ENCODE data around the gene IQSEC3.
"Not testable (repeated sequence)": the region's sequence is repeated elsewhere in the genome, so short reads cannot be mapped to it uniquely, and the experiment has no call there.

IQSEC3 gene

DNA sequence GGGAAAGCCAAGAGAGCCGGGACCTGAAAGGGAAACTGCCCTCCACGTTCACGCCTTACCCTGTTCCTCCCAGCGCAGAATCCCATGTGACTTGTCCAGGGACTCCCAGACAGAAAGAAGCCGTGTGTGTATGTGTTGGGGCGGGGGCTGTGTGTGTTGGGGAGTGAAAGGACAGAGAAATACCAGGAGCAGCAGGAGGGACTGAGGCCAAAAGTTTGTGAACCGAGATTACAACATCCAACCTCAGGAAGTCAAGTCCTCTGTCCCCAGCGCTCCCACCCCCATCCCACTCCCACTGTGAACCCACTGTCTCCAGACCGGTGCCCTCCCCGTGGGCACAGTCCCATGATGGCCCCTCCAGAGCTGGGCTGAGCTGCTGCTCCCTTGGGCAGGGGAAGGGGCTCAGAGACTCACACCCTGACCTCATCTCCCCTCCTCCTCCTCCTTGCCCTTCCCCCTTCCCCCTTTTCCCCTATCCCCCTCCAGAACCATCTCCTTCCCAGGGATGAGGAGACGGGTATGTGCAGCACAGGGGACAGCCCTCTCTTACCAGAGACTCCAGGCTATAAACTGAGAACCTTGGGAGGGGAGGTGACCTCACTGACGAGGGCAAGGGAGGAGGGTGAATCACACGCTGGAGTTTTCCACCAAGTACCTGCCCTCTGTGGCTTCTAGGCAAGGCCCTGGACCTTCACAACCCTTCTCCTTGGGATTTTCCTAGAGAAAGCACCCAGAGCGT lies 147.6 kb downstream of the IQSEC3 start, which contains the start of gene SLC6A12:
Gene SLC6A12 (minus strand): TSS at position 155 of the 739 bp plus-strand sequence. CDS start 4,171 bp downstream, outside the sequence.
- TF ChIP-seq CTCF (IDR thresholded peaks at IDR 0.05; ENCODE audit: extremely low read depth, insufficient read depth, missing control alignments), result no peak
- no peak for DNase-seq (ENCODE audit: low spot score)
- in situ Hi-C loops (cut with MboI; ENCODE audit: low pct_unique_long_range_greater_than_20kb, low sequenced_read_pairs, unreplicated experiment), result no loop called here

GRCh38 chr12:215116-215515 lies 148.5 kb downstream of the IQSEC3 start:
- TF ChIP-seq CTCF (IDR thresholded peaks at IDR 0.05; ENCODE audit: extremely low read depth, insufficient read depth, missing control alignments), result no peak
- no peak for DNase-seq (ENCODE audit: low spot score)
- in situ Hi-C loops (cut with MboI; ENCODE audit: low pct_unique_long_range_greater_than_20kb, low sequenced_read_pairs, unreplicated experiment), result no loop called here

DNA sequence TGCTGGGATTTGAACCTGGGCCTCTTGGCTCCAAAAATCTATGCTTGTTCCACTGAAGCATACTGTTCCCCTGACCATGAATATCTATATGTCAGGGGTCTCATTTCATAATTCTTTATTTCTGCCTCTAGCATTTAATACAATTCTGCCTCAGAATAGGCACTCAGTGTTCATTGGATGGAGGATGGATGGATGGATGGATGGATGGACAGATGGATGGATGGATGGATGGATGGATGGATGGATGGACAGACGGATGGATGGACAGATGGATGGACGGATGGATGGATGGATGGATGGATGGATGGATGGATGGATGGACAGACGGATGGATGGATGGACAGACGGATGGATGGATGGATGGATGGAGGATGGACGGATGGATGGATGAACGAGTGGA lies 150.5 kb downstream of the IQSEC3 start:
- DNase-seq (ENCODE audit: low spot score); in situ Hi-C loops (cut with MboI; ENCODE audit: low pct_unique_long_range_greater_than_20kb, low sequenced_read_pairs, unreplicated experiment): not testable (repeated sequence)

GRCh38 chr12:218221-218620 lies 151.7 kb downstream of the IQSEC3 start:
- TF ChIP-seq CTCF (IDR thresholded peaks at IDR 0.05; ENCODE audit: extremely low read depth, insufficient read depth, missing control alignments), result no peak
- in situ Hi-C loops (cut with MboI; ENCODE audit: low pct_unique_long_range_greater_than_20kb, low sequenced_read_pairs, unreplicated experiment), result no loop called here
- DNase-seq (ENCODE audit: low spot score), result no peak

GRCh38 chr12:218728-219590 lies 152.4 kb downstream of the IQSEC3 start:
- TF ChIP-seq CTCF (IDR thresholded peaks at IDR 0.05; ENCODE audit: extremely low read depth, insufficient read depth, missing control alignments), result no peak
- in situ Hi-C loops (cut with MboI; ENCODE audit: low pct_unique_long_range_greater_than_20kb, low sequenced_read_pairs, unreplicated experiment), result no loop called here
- DNase-seq (ENCODE audit: low spot score), result no peak

GRCh38 chr12:219891-220352 lies 153.4 kb downstream of the IQSEC3 start:
- DNase-seq (ENCODE audit: low spot score), result peak; percentile 75
- TF ChIP-seq CTCF (IDR thresholded peaks at IDR 0.05; ENCODE audit: extremely low read depth, insufficient read depth, missing control alignments), result peak; percentile 75
- in situ Hi-C loops (cut with MboI; ENCODE audit: low pct_unique_long_range_greater_than_20kb, low sequenced_read_pairs, unreplicated experiment), result no loop called here

GRCh38 chr12:220491-220890 lies 153.9 kb downstream of the IQSEC3 start:
- no peak for TF ChIP-seq CTCF (IDR thresholded peaks at IDR 0.05; ENCODE audit: extremely low read depth, insufficient read depth, missing control alignments)
- in situ Hi-C loops (cut with MboI; ENCODE audit: low pct_unique_long_range_greater_than_20kb, low sequenced_read_pairs, unreplicated experiment), result no loop called here
- no peak for DNase-seq (ENCODE audit: low spot score)

Measured in GM13977 (cell line).